Keratinocyte (primary cell): ENCODE results near the gene MED26.

Experiments used
- EZH2 ChIP-seq: IDR thresholded peaks from one replicate; pipeline ENCODE4 v1.6.1; 2012; ENCODE audit warnings: inconsistent platforms, mild to moderate bottlenecking, low read length, moderate library complexity
- TF ChIP-seq, protein P1 (sequence below), 3 experiments: IDR thresholded peaks in 1 of 3; conservative IDR thresholded peaks in 1 of 3; optimal IDR thresholded peaks in 1 of 3; 2 replicates in 2 of 3; 3 replicates in 1 of 3; pipeline versions ENCODE3 to v1.5.1; 2011; ENCODE audit warnings: low read length in 3 of 3, mild to moderate bottlenecking in 3 of 3, moderate library complexity in 2 of 3, control low read depth in 1 of 3, inconsistent platforms in 1 of 3; ENCODE audit not compliant: insufficient read depth in 2 of 3; ENCODE audit errors: extremely low read depth in 1 of 3

DNA sequence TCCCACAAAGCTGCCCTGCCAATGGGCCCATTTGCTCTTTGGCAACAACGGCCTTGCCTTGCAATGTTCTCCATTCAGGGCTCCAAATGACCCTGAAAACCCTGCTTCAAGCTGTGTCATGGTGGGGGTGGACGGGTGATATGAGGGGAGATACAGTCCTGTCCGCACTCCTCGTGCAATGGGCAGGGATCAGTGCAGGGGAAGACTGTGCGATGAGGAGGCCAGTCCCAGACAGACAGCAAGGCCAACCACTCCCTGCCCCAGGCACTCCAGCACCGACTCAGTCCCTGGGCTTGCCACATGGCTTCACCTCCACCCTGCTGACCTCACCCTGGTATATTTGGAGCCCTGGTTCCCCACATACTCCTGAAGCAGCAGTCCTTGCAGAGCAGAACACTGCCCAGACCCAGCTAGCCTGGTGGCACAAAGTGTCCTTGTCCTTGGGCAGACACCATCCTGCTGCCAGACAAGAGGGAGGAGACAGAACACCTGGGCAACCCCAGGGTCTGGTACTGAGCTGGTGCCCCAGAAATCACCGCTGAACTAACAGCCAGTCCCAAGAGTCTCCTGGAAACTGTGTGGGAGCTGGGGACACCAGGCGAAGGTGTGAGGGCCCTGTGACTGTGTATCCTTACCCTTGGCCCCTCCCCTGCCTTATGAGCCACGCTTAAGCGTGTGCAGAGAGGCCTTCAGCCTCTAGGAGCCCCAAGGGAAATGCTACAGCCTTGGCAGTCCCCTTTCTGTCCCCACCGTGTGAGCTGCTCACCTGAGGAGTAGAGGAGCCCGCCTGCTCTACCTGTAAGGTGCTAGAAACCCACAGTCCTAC is 46.6 kb downstream of the MED26 start:
- TF ChIP-seq, protein P1, sequence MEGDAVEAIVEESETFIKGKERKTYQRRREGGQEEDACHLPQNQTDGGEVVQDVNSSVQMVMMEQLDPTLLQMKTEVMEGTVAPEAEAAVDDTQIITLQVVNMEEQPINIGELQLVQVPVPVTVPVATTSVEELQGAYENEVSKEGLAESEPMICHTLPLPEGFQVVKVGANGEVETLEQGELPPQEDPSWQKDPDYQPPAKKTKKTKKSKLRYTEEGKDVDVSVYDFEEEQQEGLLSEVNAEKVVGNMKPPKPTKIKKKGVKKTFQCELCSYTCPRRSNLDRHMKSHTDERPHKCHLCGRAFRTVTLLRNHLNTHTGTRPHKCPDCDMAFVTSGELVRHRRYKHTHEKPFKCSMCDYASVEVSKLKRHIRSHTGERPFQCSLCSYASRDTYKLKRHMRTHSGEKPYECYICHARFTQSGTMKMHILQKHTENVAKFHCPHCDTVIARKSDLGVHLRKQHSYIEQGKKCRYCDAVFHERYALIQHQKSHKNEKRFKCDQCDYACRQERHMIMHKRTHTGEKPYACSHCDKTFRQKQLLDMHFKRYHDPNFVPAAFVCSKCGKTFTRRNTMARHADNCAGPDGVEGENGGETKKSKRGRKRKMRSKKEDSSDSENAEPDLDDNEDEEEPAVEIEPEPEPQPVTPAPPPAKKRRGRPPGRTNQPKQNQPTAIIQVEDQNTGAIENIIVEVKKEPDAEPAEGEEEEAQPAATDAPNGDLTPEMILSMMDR (optimal IDR thresholded peaks at IDR 0.05 in 1 of 3, IDR thresholded peaks at IDR 0.05 in 1 of 3, conservative IDR thresholded peaks at IDR 0.05 in 1 of 3; ENCODE audit: extremely low read depth in 1 of 3, insufficient read depth in 2 of 3, low read length in 3 of 3), result no peak
- TF ChIP-seq EZH2, result no peak
